GM21515 (cell line): Measurements from ENCODE around the gene C1orf21.

Experiments used
- ATAC-seq: cut with Tn5 transposase; IDR thresholded peaks from one replicate; pipeline ENCODE4 v1.9.1; 2021; ENCODE audit not compliant: unreplicated experiment

Gene C1orf21

DNA sequence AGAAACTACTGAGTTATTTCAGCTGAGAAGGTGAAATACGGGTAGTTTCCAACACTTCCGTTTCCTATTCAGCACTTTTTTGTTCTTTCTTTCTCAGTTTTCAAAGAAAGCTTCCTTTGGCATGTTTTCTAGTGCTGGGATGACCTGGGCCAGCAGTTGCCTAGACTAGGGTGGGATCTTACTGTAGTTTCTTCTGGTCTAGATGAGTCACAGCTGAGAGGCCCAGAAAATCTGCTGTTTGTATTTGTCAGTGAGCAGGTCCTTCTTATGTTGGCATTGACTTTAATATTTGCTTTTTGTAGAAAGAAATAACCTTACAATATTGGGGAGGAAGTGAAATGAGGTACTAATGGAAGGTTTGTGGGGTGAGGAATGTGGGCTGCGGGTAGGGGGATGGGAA lies 22.2 kb downstream of the C1orf21 start:
- ATAC-seq = no peak

DNA sequence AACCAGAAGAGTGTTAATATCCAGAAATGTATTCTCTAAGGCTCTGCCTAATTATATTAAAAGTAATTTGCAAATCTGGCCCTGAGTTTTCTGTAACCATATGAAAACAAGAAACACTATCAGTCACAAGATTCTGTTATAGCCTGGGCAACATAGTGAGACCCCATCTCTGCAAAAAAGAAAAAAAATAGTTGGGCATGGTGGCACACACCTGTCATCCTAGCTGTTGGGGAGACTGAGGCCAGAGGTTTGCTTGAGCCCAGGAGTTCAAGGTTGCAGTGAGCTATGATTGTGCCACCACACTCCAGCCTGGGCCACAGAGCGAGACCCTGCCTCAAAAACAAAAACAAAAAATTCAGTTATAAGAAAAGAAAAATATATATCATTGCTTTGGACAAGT lies 25.6 kb downstream of the C1orf21 start:
- ATAC-seq = no peak

DNA sequence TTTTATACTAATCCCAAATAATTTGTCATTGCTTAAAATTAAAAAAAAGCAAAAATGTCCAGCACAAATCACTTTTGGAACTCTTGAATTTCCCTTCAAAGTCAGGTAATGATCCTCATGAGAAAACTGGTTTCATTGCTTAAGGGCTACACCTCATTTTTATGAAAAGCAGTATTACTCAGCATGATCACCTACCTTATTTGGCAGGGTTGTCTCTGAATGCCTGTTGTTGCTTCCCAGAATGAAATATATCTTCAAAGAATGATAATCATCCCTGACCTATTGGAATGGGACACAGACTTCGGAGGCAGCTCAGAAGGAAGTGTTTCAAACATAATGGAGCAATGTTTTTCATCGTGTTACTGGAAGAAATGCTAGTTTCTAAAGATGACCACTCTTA lies 29.7 kb downstream of the C1orf21 start:
- ATAC-seq = no peak

DNA sequence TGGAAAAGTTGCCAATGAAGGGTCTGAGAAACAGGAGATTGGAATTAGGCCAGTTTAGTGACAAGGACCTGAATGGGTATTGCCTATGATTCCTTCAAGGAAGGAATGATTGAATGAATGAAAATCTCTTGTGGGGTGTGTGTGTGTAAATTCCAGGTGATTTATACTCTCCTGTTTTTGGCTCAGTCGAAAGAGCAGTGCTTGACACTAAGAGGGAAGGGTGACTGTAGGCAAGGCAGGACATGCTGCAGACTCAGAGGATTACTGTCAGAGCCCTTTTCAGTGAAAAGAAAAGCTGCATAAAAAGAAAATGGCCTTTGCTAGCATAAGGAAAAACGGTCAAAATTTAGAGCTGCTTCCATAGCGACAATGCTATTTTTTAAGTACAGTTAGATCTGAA lies 30.1 kb downstream of the C1orf21 start:
- ATAC-seq = no peak

DNA sequence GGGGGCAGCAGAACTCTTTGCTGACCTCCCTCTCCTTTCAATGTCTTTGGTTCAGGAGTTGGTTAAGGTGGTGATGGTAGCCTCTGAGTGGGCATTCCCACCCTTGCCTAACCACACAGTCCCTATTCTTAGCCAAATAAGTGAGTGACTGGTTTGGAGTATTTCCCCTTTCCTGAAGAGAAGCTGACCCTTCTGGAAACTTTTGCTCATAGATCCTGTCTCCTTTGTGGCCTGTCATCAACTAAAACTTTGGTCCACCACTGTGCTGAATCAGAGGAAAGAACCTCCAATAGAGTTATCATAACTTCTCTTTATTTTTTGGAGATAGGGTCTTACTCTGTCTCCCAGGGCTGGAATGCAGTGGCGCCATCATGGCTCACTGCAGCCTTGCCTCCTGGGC lies 31.1 kb downstream of the C1orf21 start:
- no peak for ATAC-seq

DNA sequence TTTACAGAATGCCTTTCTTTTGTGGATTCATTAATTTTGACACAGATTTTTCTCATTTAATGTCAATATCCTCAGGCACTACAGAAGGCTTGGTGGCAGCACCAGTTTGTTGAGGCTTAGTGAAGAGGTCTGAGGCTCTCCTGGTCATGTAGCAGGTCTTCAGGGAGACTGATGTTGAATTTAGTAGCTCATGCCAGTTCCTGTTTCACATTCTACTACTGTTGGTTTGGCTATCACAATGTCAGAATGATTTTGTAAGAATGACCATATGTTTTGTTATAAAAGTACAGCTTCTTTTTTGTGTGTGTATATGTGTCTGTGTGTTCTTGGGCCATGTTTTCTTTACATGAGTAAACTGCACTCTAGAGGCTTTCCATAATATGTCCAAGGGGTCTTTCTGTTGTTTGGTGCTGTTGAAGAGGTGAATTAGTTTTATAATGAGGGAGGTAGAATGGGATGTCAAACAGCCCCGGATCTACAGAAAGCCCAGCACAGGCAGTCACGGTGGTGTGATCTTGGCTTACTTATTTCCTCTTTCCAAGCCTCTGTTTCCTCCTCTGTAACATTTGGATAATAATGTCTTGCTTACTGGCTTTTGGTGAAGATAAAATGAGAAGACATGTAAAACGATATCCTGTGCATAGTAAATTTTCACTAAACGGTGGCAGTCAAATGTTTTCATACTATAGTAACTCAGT lies 32.0 kb downstream of the C1orf21 start:
- ATAC-seq = no peak

DNA sequence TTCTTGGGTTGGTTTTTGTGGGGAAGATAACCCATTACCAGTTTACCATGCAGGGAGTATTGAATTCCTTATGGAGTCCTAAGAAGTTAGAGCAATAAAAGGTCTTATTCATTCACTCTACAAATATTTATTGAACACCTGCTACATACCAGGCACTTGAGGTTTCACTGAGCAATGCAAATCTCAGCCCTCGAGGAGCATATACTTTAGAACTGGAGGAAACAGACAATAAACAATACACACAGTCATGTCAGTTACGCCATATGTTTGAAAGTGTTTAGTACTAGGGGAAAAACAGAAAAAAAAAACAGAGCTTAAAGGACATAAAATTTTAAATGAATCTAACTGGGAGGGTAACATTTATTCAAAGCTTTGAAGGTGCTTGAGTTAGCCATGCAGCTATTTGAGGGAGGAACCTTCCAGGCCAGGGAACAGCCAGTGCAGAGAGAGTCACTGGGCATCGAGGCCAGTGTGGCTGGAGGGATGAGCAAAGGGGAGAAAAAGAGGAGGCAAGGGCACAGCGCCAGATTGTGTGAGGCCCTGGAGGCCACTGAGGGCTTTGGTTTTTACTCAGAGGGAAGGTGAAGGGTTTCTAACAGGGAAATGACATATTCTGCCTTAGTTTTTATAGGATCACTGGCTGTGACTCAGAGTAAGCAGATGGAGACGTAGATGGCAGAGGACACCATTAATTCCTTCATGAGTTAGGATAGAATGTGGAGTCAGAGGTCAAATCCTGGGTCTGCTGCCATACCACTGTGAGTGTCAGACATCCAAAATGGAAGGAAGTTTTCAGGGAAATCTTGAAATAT lies 32.7 kb downstream of the C1orf21 start:
- no peak for ATAC-seq

DNA sequence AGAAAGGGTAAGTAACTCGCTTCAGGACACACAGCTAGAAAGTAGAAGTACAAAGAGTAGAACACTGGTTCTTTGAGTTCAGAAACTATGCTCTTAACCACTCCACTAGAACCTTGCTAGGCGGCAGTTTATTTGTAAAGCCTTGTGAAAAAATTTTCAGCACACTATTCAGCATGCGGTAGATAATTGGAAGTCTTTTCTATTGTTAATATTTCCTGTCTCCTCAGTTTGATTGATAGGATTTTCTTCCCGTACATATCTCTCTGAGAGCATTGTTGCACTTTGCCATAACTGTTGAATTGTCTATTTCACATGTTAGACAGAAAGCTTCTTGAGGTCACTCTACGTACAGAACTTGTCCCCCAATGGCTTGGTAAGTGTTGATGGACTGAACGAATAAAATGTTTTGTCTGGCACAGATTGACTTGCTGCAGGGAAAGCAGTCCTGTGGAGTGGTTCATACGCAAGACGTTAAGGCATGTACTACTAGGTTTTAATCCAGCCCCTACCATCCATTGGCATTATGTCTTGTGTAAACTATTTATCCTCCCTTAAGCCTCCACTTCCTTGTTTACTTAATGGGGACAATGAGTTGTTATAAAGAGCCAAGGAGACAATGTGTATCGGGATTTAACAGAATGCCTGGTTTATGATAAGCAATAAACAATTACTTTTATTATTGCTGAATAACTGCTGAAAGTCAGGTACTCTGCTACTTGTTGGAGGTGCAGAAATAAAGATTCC lies 35.8 kb downstream of the C1orf21 start:
- no peak for ATAC-seq

DNA sequence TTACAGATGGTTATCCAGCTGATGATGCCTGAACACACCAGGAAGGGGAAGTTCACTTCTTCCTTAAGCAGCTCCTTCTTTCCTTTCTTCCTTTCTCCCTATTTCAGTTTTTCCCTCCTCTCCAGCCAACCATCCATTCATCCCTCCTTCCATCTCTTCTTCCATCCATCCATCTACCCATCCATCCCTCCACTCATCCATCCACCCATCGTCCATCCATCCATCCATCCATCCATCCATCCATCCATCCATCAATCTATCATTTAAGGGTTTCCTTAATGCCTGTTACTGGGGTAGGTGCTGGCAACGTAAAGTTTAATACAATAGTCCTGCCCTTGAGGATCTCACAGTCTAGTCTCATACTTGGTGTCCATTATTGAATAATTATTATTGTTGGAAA lies 36.8 kb downstream of the C1orf21 start:
- no peak for ATAC-seq

DNA sequence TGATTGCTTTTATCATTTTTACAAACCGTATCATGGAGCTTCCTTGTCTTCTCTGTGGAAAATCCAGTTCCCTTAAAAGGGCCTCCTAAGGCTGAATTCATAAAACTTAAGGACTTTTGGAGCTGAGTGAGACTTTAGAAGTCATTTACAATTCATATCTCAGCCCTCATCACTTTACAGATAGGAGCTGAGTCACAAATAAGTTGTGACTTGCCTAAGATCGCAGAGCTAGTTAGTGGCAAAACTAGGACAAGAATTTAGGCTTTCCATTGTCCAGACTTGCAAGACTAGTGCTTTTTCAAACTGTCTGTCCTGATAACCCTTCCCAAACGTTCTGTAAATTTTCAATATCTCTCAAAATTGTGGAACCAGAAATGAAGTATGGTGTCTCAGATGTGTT lies 37.3 kb downstream of the C1orf21 start:
- no peak for ATAC-seq

DNA sequence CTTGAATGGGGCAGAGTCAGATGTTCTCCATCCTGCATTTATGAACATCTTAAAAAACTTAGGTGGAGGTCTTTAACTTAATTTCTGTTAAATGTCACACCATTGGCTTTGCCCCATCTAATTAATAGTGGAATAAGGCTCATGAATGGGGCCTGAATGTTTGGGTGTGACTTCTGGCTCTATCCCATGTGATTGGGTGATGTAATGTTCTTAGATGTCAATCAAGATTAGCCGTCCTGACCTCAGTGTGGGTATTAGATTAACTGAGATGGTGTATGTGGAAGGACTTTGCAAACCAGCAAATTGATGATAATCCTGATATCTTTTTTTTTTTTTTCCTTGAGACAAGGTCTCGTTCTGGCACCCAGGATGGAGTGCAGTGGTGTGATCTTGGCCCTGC lies 38.1 kb downstream of the C1orf21 start:
- no peak for ATAC-seq

DNA sequence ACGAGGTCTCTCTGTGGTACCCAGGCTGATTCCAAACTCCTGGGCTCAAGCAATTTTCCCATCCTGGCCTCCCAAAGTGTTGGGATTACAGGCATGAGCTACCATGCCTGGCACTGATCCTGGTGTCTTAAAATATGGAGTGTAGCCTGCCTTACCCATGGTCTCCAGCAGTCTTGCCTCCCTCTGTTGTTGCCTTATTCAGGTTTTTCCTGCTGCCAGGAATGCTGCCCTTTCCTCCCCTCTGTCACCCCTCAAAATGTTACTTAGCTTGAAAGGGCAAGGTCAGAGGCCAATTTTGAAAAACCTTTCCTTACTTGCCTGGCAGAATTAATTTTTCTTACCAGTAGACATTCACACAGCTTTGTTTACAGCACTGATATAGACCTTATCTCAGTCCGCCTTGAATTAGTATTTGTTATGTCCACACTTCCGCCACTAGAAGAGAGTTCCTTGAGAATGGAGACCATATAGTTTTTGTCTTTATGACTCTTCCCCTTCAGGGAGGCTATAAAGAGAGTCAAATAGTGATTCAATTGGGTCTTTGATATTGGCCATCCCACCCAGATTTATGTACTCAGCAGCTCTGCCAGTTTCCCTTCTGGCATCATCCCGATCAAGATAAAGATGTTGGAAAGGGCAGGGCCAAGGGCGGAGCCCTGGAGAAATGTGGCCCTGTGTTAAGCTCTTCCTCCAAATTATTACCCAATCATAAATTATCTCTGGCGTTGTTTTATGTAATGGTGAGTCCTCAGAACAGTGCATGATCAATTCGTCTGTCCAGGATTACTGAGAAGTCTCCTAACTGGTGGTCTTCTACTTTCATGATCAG lies 38.8 kb downstream of the C1orf21 start:
- no peak for ATAC-seq

DNA sequence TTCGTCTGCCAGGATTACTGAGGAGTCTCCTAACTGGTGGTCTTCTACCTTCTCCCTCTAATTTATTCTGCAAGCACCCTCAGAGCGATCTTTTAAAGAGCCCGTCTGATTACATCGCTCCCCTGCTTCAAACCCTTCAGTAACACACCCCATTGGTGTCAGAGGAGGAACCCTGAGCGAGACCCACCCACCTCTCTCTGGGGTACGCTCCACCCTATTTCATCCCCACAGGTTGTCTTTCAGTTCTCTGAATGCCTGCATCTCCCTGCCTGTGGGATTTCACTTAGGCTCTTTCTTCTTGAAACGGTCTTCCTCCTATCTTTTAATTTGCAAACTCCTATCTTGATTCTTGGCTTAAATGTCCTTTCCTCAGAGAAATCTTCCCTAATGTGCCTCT lies 39.4 kb downstream of the C1orf21 start:
- no peak for ATAC-seq

DNA sequence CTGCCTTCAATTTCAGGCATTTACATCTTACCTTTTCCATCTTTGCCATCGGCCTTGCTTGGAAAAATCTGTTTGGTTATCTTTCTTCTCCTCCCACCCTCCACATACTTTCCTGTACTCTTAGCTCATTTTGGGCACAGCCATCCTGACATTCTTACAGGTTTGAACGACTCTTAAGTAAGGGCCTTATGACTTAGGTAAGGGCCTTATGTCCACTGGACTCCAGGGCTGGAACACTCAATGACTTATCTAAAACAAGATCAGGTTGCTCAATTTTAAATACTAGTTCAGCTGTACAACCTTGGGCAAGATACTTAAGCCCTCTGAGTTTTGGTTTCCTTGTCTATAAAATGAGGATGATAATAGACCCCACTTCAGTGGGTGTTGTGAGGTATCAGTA lies 40.9 kb downstream of the C1orf21 start:
- no peak for ATAC-seq

DNA sequence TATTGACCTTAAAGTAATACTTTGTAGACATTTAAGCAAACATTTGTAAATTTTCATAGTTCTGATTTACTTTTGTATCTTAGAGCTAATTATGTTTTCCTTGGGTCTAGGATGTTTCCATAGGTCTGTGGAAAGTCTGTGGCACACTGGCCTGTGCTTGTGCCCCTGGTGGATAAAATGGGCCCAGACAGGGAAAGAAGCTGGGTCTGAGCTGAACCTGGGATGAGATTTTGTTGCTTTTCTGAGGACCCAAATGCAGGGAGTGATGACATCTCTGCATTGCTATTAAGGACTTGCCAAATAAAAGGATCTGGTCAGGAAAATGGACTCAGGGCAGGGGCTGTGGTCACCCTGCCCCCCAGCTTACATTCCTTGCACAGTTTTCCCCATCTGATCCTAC lies 41.8 kb downstream of the C1orf21 start:
- ATAC-seq = no peak

DNA sequence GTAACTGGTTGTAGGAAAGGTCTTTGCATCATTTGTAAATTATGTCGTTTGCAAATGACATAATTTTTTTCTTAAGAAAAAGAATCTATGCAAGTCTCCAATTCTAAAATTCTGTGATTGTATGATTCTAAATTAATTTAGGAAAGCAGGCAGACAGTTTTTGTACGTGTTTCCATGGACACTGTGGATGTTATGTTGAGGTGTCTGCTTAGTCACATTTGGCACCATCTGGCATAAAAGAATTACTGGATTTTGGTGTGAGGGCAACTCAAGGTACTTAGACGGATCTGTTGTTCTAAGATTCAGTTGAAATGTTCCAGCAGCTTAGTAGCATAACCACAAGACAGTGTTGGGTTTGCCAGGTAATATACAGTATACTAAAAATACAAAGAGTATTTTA lies 42.5 kb downstream of the C1orf21 start:
- no peak for ATAC-seq

DNA sequence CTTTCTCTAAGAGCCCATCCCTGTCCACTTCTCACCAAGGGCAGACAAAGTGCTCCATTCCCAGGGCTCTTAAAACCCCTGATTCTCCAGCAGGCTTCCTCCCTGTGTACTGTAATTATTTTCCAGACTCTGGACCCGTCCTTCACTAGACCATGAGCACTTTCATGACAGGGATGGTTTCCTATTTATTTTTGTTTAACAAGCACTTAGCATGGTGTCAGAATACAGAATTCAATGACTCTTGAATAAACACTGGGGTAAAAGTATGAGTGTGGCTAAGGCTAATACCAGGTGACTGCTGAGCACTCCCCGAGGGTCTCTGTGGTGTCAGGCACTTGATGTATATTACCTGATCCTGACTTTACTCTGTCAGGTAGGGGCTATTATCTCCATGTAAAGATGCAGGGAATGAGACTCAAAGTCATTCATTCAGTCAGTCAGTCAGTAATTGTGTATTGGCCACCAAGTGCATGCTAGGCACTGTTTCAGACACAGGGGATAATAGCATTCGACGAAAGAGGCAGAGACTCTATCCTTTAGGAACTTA lies 47.2 kb downstream of the C1orf21 start:
- ATAC-seq = no peak

DNA sequence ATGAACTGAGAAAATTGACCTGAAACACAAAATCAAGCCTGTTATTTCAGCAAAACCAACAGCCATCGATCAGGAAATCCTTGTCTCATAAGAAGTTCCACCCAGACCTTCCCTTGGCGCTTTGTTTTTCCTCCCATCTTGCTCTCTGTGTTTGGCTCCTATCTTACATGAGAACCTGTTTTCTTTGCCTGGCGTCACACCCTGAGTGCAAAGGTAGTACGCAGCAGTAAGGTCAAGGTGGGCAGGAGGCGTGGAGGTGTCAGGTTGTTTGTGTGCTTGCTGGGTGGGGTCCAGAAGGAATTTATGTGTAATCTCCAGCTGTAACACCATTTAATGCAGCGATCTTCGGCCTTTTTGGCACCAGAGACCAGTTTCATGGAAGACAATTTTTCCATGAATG lies 50.5 kb downstream of the C1orf21 start:
- ATAC-seq = no peak

DNA sequence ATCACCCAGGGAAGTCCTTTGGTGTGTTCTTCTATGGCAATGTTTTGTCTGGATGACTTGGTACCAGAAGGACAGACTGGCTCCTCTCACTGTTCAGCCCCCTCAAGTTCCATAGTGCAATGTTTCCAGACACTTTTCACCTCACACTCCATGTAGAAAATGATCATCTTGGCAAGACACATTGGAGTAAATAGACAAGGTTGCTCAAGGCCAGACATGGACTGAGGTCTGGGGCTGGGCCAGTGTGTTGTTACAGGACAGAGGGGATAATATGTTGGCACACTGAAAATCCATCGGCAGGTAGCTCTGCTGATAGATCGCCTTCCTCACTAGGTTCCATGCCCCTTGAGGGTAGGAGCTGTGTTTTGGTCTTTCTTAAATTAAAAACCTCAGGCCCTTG lies 51.5 kb downstream of the C1orf21 start:
- ATAC-seq = no peak

DNA sequence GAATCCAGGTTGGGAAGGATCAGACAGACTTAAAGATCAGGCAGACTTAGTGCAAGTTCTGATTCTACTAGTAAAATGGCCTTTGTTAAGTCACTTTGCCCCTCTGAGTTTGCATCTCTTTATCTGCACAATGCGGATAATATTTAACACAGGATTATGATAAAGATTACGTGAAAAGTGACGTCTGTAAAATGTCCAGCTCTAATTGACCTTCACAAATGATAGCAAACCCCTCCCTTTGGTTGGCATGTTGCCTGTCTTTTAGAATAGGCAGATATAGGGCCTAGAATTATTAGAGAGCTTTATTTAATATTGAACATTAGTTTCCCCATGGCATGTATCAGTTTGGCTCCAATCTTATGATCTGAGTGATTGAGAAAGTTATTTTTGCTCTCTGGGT lies 55.4 kb downstream of the C1orf21 start:
- no peak for ATAC-seq

DNA sequence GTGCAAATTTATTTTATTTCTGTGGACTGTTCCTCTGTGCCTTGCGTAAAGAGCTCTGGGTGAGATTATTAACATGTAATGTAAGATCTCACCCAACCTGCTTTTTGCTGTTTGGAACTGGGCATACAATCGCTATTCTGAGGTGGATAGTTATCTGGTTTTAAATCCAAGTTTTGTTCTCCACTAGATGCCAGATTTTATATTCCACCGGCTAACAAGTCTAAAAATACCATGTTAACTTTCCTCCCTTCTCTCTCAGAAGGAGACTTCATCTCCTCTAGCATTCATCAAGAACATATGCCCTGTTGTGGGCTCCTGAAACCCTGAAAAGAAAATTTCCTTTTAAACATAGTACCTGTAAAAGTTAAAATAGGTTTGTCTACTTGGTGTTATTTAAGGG lies 56.4 kb downstream of the C1orf21 start:
- no peak for ATAC-seq
